ENCODE measurements around the gene WNT2B. TPM values are rescaled to one million over a fixed set of nuclear protein-coding genes. Genes with fewer than 3 reads are reported as not detected.

Gene WNT2B
- total and polyA plus RNA-seq, 2 of the 8 experiments (the other 6 are each of a cell fraction or from before 2014, with no cell fraction given), result 0.33 to 2.0 TPM

DNA sequence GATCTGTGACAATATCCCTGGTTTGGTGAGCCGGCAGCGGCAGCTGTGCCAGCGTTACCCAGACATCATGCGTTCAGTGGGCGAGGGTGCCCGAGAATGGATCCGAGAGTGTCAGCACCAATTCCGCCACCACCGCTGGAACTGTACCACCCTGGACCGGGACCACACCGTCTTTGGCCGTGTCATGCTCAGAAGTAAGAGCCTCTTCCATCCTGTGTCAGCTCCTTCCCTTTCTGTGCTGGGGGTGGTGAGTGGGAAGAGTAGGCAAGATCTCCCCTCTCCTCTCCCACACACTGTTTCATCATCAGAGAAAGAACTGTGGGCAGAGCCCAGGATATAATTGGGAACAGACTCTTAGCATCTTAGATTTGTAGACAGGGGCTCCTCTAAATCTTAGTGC, 6.1 kb downstream of the WNT2B start:
- H3K23me2 ChIP-seq (ENCODE audit: low read depth, low read length), result no peaks in the 10 kb centered on the region
- no peaks in the 10 kb centered on the region for H3K79me1 ChIP-seq (ENCODE audit: low read depth, low read length)
- peaks cover 0 to 9% (median 6%) of the 10 kb centered on the region in 4 experiments; a peak in 5 of 7 replicates for H3K4me1 ChIP-seq (replicated peaks in 1 of 4; ENCODE audit: control insufficient read depth in 3 of 4, insufficient read depth in 4 of 4, low read length in 3 of 4)
- no peak for TF ChIP-seq RFX5 (IDR thresholded peaks at IDR 0.05; ENCODE audit: borderline replicate concordance, low read depth, low read length)
- no peak for TF ChIP-seq KDM4A (IDR thresholded peaks at IDR 0.05; ENCODE audit: low read depth, low read length, severe bottlenecking)
- TF ChIP-seq TAF7 (optimal IDR thresholded peaks at IDR 0.05; ENCODE audit: borderline replicate concordance, low read depth, low read length), result no peak
- TF ChIP-seq TBP (IDR thresholded peaks at IDR 0.05; ENCODE audit: low read depth, low read length), result no peak
- no peak for TF ChIP-seq GTF2F1 (IDR thresholded peaks at IDR 0.05; ENCODE audit: borderline replicate concordance, low read depth, low read length)
- no peak for TF ChIP-seq RXRA (IDR thresholded peaks at IDR 0.05; ENCODE audit: insufficient read depth, low read depth, low read length)
- no peak overlapping the region for H2BK5ac ChIP-seq (ENCODE audit: low read depth, low read length)
- no peak overlapping the region for H3K14ac ChIP-seq (ENCODE audit: insufficient read length)
- H3K4ac ChIP-seq (replicated peaks; ENCODE audit: insufficient read length, low read depth, low read length), result no peak overlapping the region
- no peak overlapping the region for H2AFZ ChIP-seq (ENCODE audit: low read length)
- H2BK20ac ChIP-seq (ENCODE audit: low read length), result no peak overlapping the region
- POLR2A ChIA-PET (ENCODE audit: partially characterized antibody), result interaction anchor here (1.1 kb wide), 1 partner anchor 63 kb away, joined by 3 read pairs; no protein-coding TSS in a partner anchor
- no peak overlapping the region for H3K23ac ChIP-seq (ENCODE audit: insufficient read length)
- no peak overlapping the region for H2BK120ac ChIP-seq (replicated peaks; ENCODE audit: low read depth, low read length)
- no peak overlapping the region for H3K4me2 ChIP-seq (ENCODE audit: insufficient read depth in 1 of 2, low read depth in 2 of 2, low read length in 2 of 2)
- FAIRE-seq, result no peak
- H4K8ac ChIP-seq (ENCODE audit: extremely low read depth, insufficient read depth, low read length), result no peak overlapping the region
- H4K5ac ChIP-seq (ENCODE audit: insufficient read length, low read depth, low read length), result no peak overlapping the region
- H4K20me1 ChIP-seq (replicated peaks in 1 of 2; ENCODE audit: control insufficient read depth in 1 of 2, insufficient read depth in 2 of 2, low read length in 2 of 2), result no peaks in the 10 kb centered on the region
- no peak overlapping the region for H2BK12ac ChIP-seq (ENCODE audit: low read depth, low read length)
- H3K4me3 ChIP-seq (ENCODE audit: extremely low read depth in 1 of 4, insufficient read depth in 2 of 4, low read depth in 3 of 4, low read length in 4 of 4), result no peak overlapping the region
- H3K9ac ChIP-seq (replicated peaks in 1 of 4; ENCODE audit: extremely low read depth in 1 of 4, low read depth in 3 of 4, low read length in 3 of 4), result no peak overlapping the region
- H2BK15ac ChIP-seq (ENCODE audit: low read length), result no peak overlapping the region
- no peaks in the 10 kb centered on the region for H3K9me3 ChIP-seq (ENCODE audit: insufficient read depth in 2 of 2, low read depth in 1 of 2, low read length in 1 of 2)
- H3K79me2 ChIP-seq (ENCODE audit: control insufficient read depth in 1 of 2, insufficient read depth in 2 of 2, low read length in 2 of 2), result no peaks in the 10 kb centered on the region
- no peak overlapping the region for H4K91ac ChIP-seq (replicated peaks; ENCODE audit: insufficient read length, low read length)
- no peak overlapping the region for H3K56ac ChIP-seq (replicated peaks; ENCODE audit: insufficient read length, low read depth, low read length)
- H3K18ac ChIP-seq (ENCODE audit: extremely low read depth, low read length), result no peak overlapping the region
- H3K27ac ChIP-seq (ENCODE audit: low read depth, low read length), result no peak overlapping the region
- no peaks in the 10 kb centered on the region for H3K36me3 ChIP-seq (ENCODE audit: control insufficient read depth in 2 of 4, insufficient read depth in 4 of 4, low read length in 3 of 4)
- WGBS, 2 experiments (ENCODE audit: extremely low coverage in 1 of 2, insufficient coverage in 1 of 2, insufficient read length in 1 of 2, insufficient replicate concordance in 2 of 2, low coverage in 1 of 2, low lambda C conversion rate in 2 of 2, missing lambda C conversion rate in 1 of 2), result 90% methylated on average over 12 of the region's 12 CpGs; no CpG with 5 or more reads in 1 of the 2 experiments
- no peak for DNase-seq (ENCODE audit: low read depth in 1 of 2, low spot score in 2 of 2)
- no peak overlapping the region for H2AK5ac ChIP-seq (ENCODE audit: low read depth, low read length)
- peaks cover 13 to 32% (median 22%) of the 10 kb centered on the region in 4 experiments for H3K27me3 ChIP-seq (replicated peaks in 1 of 4; ENCODE audit: control insufficient read depth in 3 of 4, extremely low read depth in 1 of 4, insufficient read depth in 3 of 4, low read length in 3 of 4)
- CTCF ChIA-PET (ENCODE audit: partially characterized antibody), result interaction anchor here (0.6 to 6.4 kb wide), 6 partner anchors 10 to 162 kb away, joined by 3 to 28 read pairs (median 3); no protein-coding TSS in a partner anchor
